ENCODE measurements around the gene CAMK1D. TPM values are rescaled to one million over a fixed set of nuclear protein-coding genes. Genes with fewer than 3 reads are reported as not detected.

The CAMK1D gene
- total and polyA plus RNA-seq, 2 of the 8 experiments (the other 6 are each of a cell fraction or from before 2014, with no cell fraction given), result 3.5 to 10.6 TPM

GRCh38 chr10:12796401-12797160, 447.2 kb downstream of the CAMK1D start:
- POLR2A ChIA-PET (ENCODE audit: partially characterized antibody), result no interaction called here
- Histone ChIP-seq H2AFZ (ENCODE audit: low read length) (no peak overlapping the region), H4K8ac (ENCODE audit: extremely low read depth, insufficient read depth, low read length) (0 out of 2 replicates have a peak overlapping the region, but pooled peaks have one; percentile 28), H3K4ac (replicated peaks; ENCODE audit: insufficient read length, low read depth, low read length) (no peak overlapping the region), H2BK12ac (ENCODE audit: low read depth, low read length) (no peak overlapping the region), H3K23me2 (ENCODE audit: low read depth, low read length) (peaks cover 6% of the 10 kb centered on the region), H2BK15ac (ENCODE audit: low read length) (no peak overlapping the region), H3K56ac (replicated peaks; ENCODE audit: insufficient read length, low read depth, low read length) (no peak overlapping the region), H3K9me3 (ENCODE audit: insufficient read depth in 2 of 2, low read depth in 1 of 2, low read length in 1 of 2) (peaks cover 0 to 2% of the 10 kb centered on the region in 2 experiments; a peak in 1 of 4 replicates), H3K18ac (ENCODE audit: extremely low read depth, low read length) (no peak overlapping the region), H3K4me2 (ENCODE audit: insufficient read depth in 1 of 2, low read depth in 2 of 2, low read length in 2 of 2) (no peak overlapping the region), H4K5ac (ENCODE audit: insufficient read length, low read depth, low read length) (no peak overlapping the region), H3K9ac (replicated peaks in 1 of 4; ENCODE audit: extremely low read depth in 1 of 4, low read depth in 3 of 4, low read length in 3 of 4) (no peak overlapping the region), H3K23ac (ENCODE audit: insufficient read length) (no peak overlapping the region), H2BK20ac (ENCODE audit: low read length) (no peak overlapping the region), H3K14ac (ENCODE audit: insufficient read length) (no peak overlapping the region), H3K4me1 (replicated peaks in 1 of 4; ENCODE audit: control insufficient read depth in 3 of 4, insufficient read depth in 4 of 4, low read length in 3 of 4) (peaks cover 0 to 11% (median 4%) of the 10 kb centered on the region in 4 experiments; a peak in 3 of 7 replicates), H4K91ac (replicated peaks; ENCODE audit: insufficient read length, low read length) (no peak overlapping the region), H3K79me1 (ENCODE audit: low read depth, low read length) (no peaks in the 10 kb centered on the region), H4K20me1 (replicated peaks in 1 of 2; ENCODE audit: control insufficient read depth in 1 of 2, insufficient read depth in 2 of 2, low read length in 2 of 2) (no peaks in the 10 kb centered on the region), H2AK5ac (ENCODE audit: low read depth, low read length) (no peak overlapping the region), H3K36me3 (ENCODE audit: control insufficient read depth in 2 of 4, insufficient read depth in 4 of 4, low read length in 3 of 4) (no peaks in the 10 kb centered on the region), H3K79me2 (ENCODE audit: control insufficient read depth in 1 of 2, insufficient read depth in 2 of 2, low read length in 2 of 2) (no peaks in the 10 kb centered on the region), H3K27ac (ENCODE audit: low read depth, low read length) (no peak overlapping the region), H3K27me3 (replicated peaks in 1 of 4; ENCODE audit: control insufficient read depth in 3 of 4, extremely low read depth in 1 of 4, insufficient read depth in 3 of 4, low read length in 3 of 4) (no peaks in the 10 kb centered on the region), H3K4me3 (ENCODE audit: extremely low read depth in 1 of 4, insufficient read depth in 2 of 4, low read depth in 3 of 4, low read length in 4 of 4) (no peak overlapping the region), H2BK120ac (replicated peaks; ENCODE audit: low read depth, low read length) (no peak overlapping the region), H2BK5ac (ENCODE audit: low read depth, low read length) (no peak overlapping the region)
- TF ChIP-seq ASH2L (IDR thresholded peaks at IDR 0.05; ENCODE audit: low read length), result no peak
- CTCF ChIA-PET (ENCODE audit: partially characterized antibody), result interaction anchor here (0.5 to 3.7 kb wide), 9 partner anchors 9 to 544 kb away, joined by 3 to 12 read pairs (median 5); no protein-coding TSS in a partner anchor
- FAIRE-seq (no peak), DNase-seq (ENCODE audit: low read depth in 1 of 2, low spot score in 2 of 2) (no peak)
- 82% methylated on average over 13 of the region's 13 CpGs; no CpG with 5 or more reads in 1 of the 2 experiments for WGBS, 2 experiments (ENCODE audit: extremely low coverage in 1 of 2, insufficient coverage in 1 of 2, insufficient read length in 1 of 2, insufficient replicate concordance in 2 of 2, low coverage in 1 of 2, low lambda C conversion rate in 2 of 2, missing lambda C conversion rate in 1 of 2)

All from H1 (cell line).